WERI-Rb-1 (cell line): ENCODE data around the gene RAD51B.

Experiments
- DNase-seq: peaks from one replicate; pipeline ENCODE4 v3.0.0-alpha.2; 2020
- H3K27ac ChIP-seq: fragments of 250-450 bp; sonication (Bioruptor Pico); 2 replicates; pipeline ENCODE4 v1.5.1; 2020; ENCODE audit warnings: mild to moderate bottlenecking, moderate library complexity
- H3K27me3 ChIP-seq: fragments of 250-450 bp; sonication (Bioruptor Pico); 2 replicates; pipeline ENCODE4 v1.5.1; 2021; ENCODE audit warnings: mild to moderate bottlenecking, low read depth, moderate library complexity; ENCODE audit not compliant: insufficient read depth, severe bottlenecking
- H3K36me3 ChIP-seq: fragments of 250-450 bp; sonication (Bioruptor Pico); 2 replicates; pipeline ENCODE4 v1.5.1; 2020; ENCODE audit warnings: mild to moderate bottlenecking, moderate library complexity
- H3K4me3 ChIP-seq: 2 replicates; pipeline ENCODE4 v1.5.1; 2011; ENCODE audit warnings: low read depth, mild to moderate bottlenecking, control low read depth, low read length
- H3K9me3 ChIP-seq: fragments of 250-450 bp; sonication (Bioruptor Pico); 2 replicates; pipeline ENCODE4 v1.5.1; 2021; ENCODE audit warnings: mild to moderate bottlenecking, moderate library complexity; ENCODE audit not compliant: severe bottlenecking
- TF ChIP-seq, protein P1 (sequence below): IDR thresholded peaks from 2 replicates; pipeline ENCODE4 v1.5.1; 2011; ENCODE audit warnings: low read depth, mild to moderate bottlenecking, control low read depth, inconsistent platforms, low read length

RAD51B gene

DNA sequence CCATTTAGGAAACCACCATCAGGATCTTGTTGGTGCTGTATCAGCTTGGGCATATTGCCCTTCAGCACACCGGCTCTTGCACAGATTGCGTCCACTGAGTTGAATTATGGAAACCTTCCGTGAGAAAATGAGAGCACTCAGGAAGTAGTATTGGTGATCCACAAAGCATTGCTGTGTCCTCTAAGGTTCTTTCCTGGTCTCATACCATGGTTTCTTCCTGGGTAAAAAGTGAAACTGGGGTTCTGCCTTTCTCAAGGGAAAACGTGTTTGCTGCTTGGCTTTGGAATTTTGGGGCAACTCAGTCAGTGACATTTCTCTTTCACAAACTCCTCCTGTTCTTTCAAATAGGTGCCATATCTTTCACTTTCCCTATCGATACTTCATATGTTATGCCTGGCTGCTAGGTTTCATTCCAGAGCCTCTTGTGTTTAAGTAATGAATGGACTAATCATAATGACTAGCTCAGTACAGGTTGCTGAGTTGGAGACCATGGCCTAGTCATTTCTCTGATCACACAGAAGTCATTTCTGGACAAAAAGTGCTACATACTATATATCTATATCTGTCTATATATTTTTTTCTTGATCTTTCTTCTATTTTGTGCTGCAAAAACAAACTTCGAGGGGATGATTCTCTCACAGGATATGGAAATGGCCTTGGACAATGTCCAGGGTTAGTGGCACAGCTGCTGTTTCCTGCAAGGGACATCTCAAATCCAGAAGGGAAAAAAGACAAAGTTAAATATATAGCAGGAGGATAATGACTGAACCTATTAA lies 549.9 kb downstream of the RAD51B start:
- TF ChIP-seq, protein P1, sequence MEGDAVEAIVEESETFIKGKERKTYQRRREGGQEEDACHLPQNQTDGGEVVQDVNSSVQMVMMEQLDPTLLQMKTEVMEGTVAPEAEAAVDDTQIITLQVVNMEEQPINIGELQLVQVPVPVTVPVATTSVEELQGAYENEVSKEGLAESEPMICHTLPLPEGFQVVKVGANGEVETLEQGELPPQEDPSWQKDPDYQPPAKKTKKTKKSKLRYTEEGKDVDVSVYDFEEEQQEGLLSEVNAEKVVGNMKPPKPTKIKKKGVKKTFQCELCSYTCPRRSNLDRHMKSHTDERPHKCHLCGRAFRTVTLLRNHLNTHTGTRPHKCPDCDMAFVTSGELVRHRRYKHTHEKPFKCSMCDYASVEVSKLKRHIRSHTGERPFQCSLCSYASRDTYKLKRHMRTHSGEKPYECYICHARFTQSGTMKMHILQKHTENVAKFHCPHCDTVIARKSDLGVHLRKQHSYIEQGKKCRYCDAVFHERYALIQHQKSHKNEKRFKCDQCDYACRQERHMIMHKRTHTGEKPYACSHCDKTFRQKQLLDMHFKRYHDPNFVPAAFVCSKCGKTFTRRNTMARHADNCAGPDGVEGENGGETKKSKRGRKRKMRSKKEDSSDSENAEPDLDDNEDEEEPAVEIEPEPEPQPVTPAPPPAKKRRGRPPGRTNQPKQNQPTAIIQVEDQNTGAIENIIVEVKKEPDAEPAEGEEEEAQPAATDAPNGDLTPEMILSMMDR, result no peak
- H3K4me3 ChIP-seq, result no peak overlapping the region
- H3K27me3 ChIP-seq, result no peaks in the 10 kb centered on the region
- H3K36me3 ChIP-seq, result no peaks in the 10 kb centered on the region
- no peak for DNase-seq
- peaks cover 3% of the 10 kb centered on the region for H3K9me3 ChIP-seq
- H3K27ac ChIP-seq, result peak overlapping the region; percentile 10; the same call in 1 of the 2 replicates

DNA sequence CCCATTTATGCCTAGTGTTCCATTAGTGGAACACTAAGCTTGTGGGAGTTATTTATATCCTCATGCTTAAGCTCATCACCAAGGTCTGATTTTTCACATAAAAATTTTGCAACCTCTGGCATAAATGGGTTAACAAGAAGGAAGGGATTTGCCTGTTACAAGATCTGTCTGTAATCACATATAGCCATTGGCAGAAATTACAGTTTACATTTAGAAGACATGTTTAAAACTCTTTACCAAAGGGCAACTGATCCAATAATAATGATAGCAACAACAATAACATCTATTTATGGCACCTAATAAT lies 550.4 kb downstream of the RAD51B start:
- DNase-seq, result no peak
- Histone ChIP-seq H3K27me3 (no peaks in the 10 kb centered on the region), H3K27ac (0 out of 2 replicates have a peak overlapping the region, but pooled peaks have one; percentile 10), H3K36me3 (no peaks in the 10 kb centered on the region), H3K9me3 (peaks cover 3% of the 10 kb centered on the region), H3K4me3 (no peak overlapping the region)
- TF ChIP-seq, protein P1, result no peak

DNA sequence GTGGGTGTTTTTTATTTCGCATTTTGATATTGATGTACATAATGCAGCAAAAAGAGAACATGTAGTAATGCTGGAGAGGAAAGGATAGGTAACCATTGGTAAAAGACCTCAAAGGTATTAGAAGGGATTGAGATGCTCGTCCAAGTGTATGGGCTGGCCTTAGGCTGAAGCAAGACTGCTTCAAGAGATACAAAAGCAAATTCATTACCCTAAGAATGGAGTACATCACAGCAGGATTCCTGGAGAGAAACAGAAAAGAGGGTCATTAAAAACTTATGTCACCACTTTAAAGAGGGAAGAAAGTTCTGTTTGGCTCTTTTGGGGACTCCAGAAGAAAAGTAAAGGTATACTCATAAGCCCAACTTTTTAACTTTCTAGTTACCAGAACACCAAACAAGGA lies 552.8 kb downstream of the RAD51B start:
- TF ChIP-seq, protein P1, result no peak
- no peaks in the 10 kb centered on the region for H3K27me3 ChIP-seq
- no peak overlapping the region for H3K4me3 ChIP-seq

DNA sequence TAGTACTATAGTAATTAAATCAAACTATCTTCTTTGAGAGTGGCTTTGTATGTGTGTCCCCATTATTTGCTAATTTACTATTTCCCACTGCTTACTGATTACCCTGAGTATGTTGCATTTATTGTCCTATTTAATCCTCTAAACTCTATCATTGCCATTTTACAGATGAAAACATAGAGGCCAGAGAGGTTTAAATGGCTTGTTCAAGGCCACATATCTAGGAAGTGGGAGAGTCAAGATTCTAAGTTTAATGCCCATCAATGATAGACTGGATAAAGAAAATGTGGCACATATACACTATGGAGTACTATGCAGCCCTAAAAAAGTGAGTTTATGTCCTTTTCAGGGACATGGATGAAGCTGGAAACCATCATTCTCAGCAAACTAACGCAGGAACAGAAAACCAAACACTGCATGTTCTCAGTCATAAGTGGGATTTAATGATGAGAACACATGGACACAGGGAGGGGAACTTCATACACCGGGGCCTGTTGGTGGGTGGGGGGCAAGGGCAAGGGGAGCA lies 553.6 kb downstream of the RAD51B start:
- no peak for DNase-seq
- Histone ChIP-seq H3K9me3 (peaks cover 3% of the 10 kb centered on the region), H3K27me3 (no peaks in the 10 kb centered on the region), H3K36me3 (no peaks in the 10 kb centered on the region), H3K4me3 (no peak overlapping the region), H3K27ac (no peak overlapping the region)
- TF ChIP-seq, protein P1, result no peak

More for the DNA sequence above, 552.8 kb downstream of the RAD51B start:
- H3K27ac ChIP-seq, result no peak overlapping the region
- H3K9me3 ChIP-seq, result peaks cover 3% of the 10 kb centered on the region
- no peaks in the 10 kb centered on the region for H3K36me3 ChIP-seq
- no peak for DNase-seq

DNA sequence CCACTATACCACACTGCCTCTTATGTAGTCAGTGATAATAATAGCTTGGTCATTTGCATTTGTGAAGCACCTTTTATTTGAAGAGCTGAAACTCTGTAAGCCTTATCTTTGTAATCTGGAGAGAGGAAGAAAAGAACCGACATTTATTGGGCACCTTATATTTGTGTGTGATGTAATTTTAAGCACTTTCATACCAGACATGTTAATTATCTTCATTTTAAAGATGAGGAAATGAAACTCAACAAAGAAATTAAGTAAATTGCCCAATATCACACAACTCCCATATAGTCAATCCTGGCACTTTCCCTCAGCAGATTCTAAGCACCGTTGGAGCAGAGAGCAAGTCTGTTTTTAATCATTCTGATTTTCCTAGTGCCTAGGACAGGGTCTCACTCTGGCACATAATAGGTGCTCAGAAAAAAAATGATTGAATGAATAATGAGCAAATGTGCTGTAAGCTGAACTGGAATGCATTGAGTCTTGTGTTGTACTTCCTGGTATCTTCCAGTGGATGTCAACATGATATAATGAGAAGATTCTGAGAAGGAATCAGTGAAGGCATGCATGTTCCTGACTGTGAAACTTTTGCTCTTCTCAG lies 554.4 kb downstream of the RAD51B start:
- Histone ChIP-seq H3K9me3 (peaks cover 3% of the 10 kb centered on the region), H3K4me3 (no peak overlapping the region), H3K36me3 (no peaks in the 10 kb centered on the region), H3K27me3 (no peaks in the 10 kb centered on the region), H3K27ac (no peak overlapping the region)
- no peak for DNase-seq
- TF ChIP-seq, protein P1, result no peak
